Suprapubic skin (tissue), 4 donors: ENCODE results near the gene OR1K1.

Experiments
- CTCF ChIP-seq, 2 donors: fragments of 200-600 bp in 1 of 2; fragments of 450-650 bp in 1 of 2; sonication (generic) in 1 of 2; IDR thresholded peaks; one replicate each; pipeline ENCODE4 v1.5.1; 2016 to 2019; ENCODE audit warnings: antibody characterized with exemption in 2 of 2, mild to moderate bottlenecking in 1 of 2, moderate library complexity in 1 of 2
- EP300 ChIP-seq: sonication (generic); formaldehyde crosslinking; IDR thresholded peaks from one replicate; pipeline ENCODE4 v1.6.1; 2017; ENCODE audit warnings: antibody characterized with exemption
- POLR2A ChIP-seq, 2 donors: fragments of 450-650 bp; IDR thresholded peaks; one replicate each; pipeline ENCODE4 v1.6.1; 2017; ENCODE audit warnings: antibody characterized with exemption in 2 of 2, mild to moderate bottlenecking in 2 of 2, moderate library complexity in 2 of 2
- POLR2AphosphoS5 ChIP-seq, 3 donors: sonication (generic); formaldehyde crosslinking; IDR thresholded peaks; one replicate each; pipeline ENCODE4 v1.6.1; 2017; ENCODE audit warnings: antibody characterized with exemption in 3 of 3

GRCh38 chr9:122800066-122801060 lies at the start of gene OR1K1:
- TF ChIP-seq CTCF (IDR thresholded peaks at IDR 0.05) (no peak), POLR2AphosphoS5 (IDR thresholded peaks at IDR 0.05) (no peak), POLR2A (IDR thresholded peaks at IDR 0.05) (no peak), EP300 (no peak)
